B cell (primary cell): ENCODE measurements around the gene ZNRD2.

Experiments
- CTCF ChIP-seq: fragments of 200-600 bp; IDR thresholded peaks from one replicate; pipeline ENCODE4 v1.8.0; 2022; ENCODE audit warnings: antibody characterized with exemption, mild to moderate bottlenecking
- EZH2 ChIP-seq: IDR thresholded peaks from 2 replicates; pipeline ENCODE4 v1.6.1; 2012; ENCODE audit warnings: borderline replicate concordance, low read depth, mild to moderate bottlenecking, moderate library complexity, low read length; ENCODE audit not compliant: insufficient read depth, poor library complexity, severe bottlenecking

- no peak for TF ChIP-seq CTCF
- TF ChIP-seq EZH2 = no peak
These were observed 45.3 kb upstream of the ZNRD2 start, which contains the start of gene SCYL1 for GRCh38 chr11:65524741-65525545.
